GM12874 (cell line): ENCODE data around the gene IFIT3.

Source experiments
- CTCF ChIP-seq: IDR thresholded peaks from 2 replicates; pipeline ENCODE4 v1.5.1; 2011; ENCODE audit warnings: low read depth, mild to moderate bottlenecking, control low read depth, low read length, moderate library complexity; ENCODE audit not compliant: insufficient read depth

Gene IFIT3

DNA sequence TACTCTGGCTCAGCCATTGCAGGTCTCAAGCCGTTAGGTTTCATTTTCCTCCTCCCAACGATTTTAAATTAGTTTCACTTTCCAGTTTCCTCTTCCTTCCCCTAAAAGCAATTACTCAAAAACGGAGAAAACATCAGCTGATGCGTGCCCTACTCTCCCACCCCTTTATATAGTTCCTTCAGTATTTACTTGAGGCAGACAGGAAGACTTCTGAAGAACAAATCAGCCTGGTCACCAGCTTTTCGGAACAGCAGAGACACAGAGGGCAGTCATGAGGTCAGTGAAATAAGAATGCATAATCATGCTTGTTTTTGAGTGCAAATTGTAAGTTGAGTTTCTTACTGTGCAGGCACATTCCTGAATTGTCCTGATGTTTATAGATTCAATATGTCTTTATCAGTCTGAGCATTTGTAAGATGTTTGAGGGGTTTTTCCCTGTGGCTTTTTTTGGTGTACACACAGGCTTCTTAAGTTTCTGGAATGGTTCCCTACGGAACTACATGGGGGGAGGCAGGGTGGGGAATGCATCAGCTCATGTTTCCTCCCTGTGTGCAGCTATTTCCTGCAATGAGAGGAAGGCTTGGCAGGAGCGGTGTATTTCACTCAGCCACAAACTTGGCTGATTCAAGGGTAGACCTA is at the start of gene IFIT3:
TSS of gene IFIT3 (plus strand) at position 195 of the 639 bp plus-strand sequence. CDS start at position 272, 77 bp downstream.
- no peak for TF ChIP-seq CTCF

- no peak for TF ChIP-seq CTCF
Observed at GRCh38 chr10:89278034-89278535, 49.7 kb upstream of the IFIT3 start.

GRCh38 chr10:89278900-89279392 is 48.9 kb upstream of the IFIT3 start:
- TF ChIP-seq CTCF, result no peak

- TF ChIP-seq CTCF, result no peak
Observed at GRCh38 chr10:89279421-89279869, 48.4 kb upstream of the IFIT3 start.

DNA sequence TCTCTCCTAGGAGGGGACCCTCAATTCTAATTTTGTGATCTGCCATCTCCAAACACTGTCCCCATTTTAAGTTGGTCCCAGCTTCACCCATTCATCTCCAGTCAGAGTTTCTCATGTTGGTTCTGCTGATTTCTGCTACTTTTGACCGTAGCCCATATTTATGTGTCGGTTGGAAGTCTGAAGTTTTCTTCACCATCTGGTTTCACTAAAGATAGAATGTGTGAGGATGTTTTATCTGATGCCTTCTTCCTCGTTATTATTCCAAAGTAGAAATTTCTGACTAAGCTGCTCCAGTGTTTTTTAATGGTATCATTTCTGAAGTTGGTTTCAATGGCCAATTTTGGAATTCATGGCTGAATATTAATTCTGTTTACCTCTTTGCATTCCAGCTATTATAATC is 47.3 kb upstream of the IFIT3 start:
- no peak for TF ChIP-seq CTCF

DNA sequence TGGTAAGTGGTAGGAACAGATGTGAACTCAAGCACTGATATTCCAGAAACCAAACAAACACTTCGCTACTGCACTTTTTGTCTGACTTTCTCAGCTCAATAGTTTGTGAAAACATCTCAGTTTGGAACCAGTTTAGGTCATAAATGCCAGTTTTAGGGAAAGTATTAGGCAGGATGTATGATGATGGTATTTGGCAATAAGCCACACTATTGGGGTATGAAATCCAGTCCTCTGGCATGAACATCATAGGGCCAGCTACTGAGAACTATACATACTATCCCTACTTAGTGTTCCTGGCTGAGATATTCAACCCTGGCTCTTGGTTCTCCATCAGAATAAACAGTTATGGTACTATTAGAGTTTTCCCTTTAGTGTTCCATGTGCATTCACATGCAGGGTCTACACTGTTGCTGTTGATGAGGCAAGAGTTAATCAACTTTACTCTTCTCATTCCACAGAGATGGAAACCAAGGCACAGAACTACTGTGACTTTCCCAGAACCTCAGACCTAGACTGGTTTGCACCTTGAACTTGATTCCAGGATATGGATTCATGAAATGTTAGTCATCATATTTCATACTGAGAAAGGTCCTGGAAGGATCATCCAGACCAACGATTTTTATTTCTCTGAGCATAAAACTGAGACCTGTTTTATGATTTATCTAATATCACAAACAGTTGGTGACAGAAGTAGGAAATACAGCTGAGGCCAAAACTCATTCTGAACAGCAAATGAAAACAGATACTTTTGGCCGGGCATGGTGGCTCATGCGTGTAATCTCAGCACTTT is 46.0 kb upstream of the IFIT3 start:
- TF ChIP-seq CTCF, result no peak
